Endothelial cell of umbilical vein (primary cell): ENCODE data around the gene DDX25. TPM values are rescaled to one million over a fixed set of nuclear protein-coding genes. Genes with fewer than 3 reads are reported as not detected.
"Not testable (repeated sequence)": the region's sequence is repeated elsewhere in the genome, so short reads cannot be mapped to it uniquely, and the experiment has no call there.

Source experiments
- BruUV-seq: library from RNA; stranded (reverse); fragments of 400-500 nt; replicated peaks from 2 replicates; lab custom pipeline; 2021; lab: Mats Ljungman, UMichigan
- CTCF ChIA-PET: fragments of 300-600, 350-600 bp; sonication (Branson Sonifier 250); formaldehyde crosslinking; loops from one replicate; lab custom pipeline; 2021; ENCODE audit warnings: antibody characterized with exemption, inconsistent platforms; lab: Charles Lee
- POLR2A ChIA-PET: fragments of 300-600, 350-600 bp; sonication (Branson Sonifier 250); formaldehyde crosslinking; loops from one replicate; lab custom pipeline; 2021; ENCODE audit warnings: antibody characterized with exemption, inconsistent platforms; lab: Charles Lee
- DNase-seq: peaks from one replicate; pipeline ENCODE4 v3.0.0-alpha.2; 2011; ENCODE audit warnings: low read depth, low spot score
- FAIRE-seq: peaks from 2 replicates; lab custom pipeline; 2011; peaks lifted over from hg19 to GRCh38; lab: Jason Lieb, UNC
- H2AFZ ChIP-seq: 2 replicates; pipeline ENCODE4 v1.6.0; 2012; ENCODE audit warnings: low read depth, low read length, control low read depth, inconsistent platforms
- H3K27ac ChIP-seq: 2 replicates; pipeline ENCODE4 v1.5.1; 2011; ENCODE audit warnings: low read depth, mild to moderate bottlenecking, control low read depth, low read length, moderate library complexity; ENCODE audit not compliant: insufficient read depth
- H3K27me3 ChIP-seq, 2 experiments: 2 replicates each; pipeline versions ENCODE4 v1.6.0 to v1.6.1; 2011; ENCODE audit warnings: low read length in 2 of 2, mixed read lengths in 1 of 2; ENCODE audit not compliant: control insufficient read depth in 2 of 2, insufficient read depth in 2 of 2
- H3K36me3 ChIP-seq, 2 experiments: 2 replicates in 1 of 2; 3 replicates in 1 of 2; pipeline ENCODE4 v1.5.1; 2011; ENCODE audit warnings: low read length in 2 of 2, mild to moderate bottlenecking in 1 of 2, moderate library complexity in 1 of 2; ENCODE audit not compliant: control insufficient read depth in 2 of 2, insufficient read depth in 2 of 2; ENCODE audit errors: extremely low read depth in 1 of 2
- H3K4me1 ChIP-seq: 3 replicates; pipeline ENCODE4 v1.5.1; 2011; ENCODE audit warnings: mild to moderate bottlenecking, low read length; ENCODE audit not compliant: control insufficient read depth, insufficient read depth; ENCODE audit errors: extremely low read depth
- H3K4me2 ChIP-seq: 2 replicates; pipeline ENCODE4 v1.6.1; 2011; ENCODE audit warnings: low read length, control low read depth, mixed read lengths; ENCODE audit not compliant: insufficient read depth
- H3K4me3 ChIP-seq, 3 experiments: fragments of 200-600 bp in 1 of 3; sonication (generic), shearing (Covaris generic) in 1 of 3; replicated peaks in 1 of 3; 2 replicates each; pipeline ENCODE4 v1.5.1; 2011 to 2016; ENCODE audit warnings: control low read depth in 3 of 3, low read length in 3 of 3, mild to moderate bottlenecking in 2 of 3, inconsistent platforms in 1 of 3, low read depth in 1 of 3, moderate library complexity in 1 of 3; ENCODE audit not compliant: insufficient read depth in 1 of 3
- H3K79me2 ChIP-seq: 2 replicates; pipeline ENCODE4 v1.6.0; 2012; ENCODE audit warnings: low read length, inconsistent platforms; ENCODE audit not compliant: control insufficient read depth, insufficient read depth
- H3K9ac ChIP-seq: replicated peaks from 2 replicates; pipeline ENCODE3; 2011; ENCODE audit warnings: low read length, control low read depth; ENCODE audit not compliant: insufficient read depth; ENCODE audit errors: extremely low read depth
- H3K9me1 ChIP-seq: replicated peaks from 3 replicates; pipeline ENCODE4 v1.6.0; 2011; ENCODE audit warnings: mild to moderate bottlenecking, low read length; ENCODE audit not compliant: control insufficient read depth, insufficient read depth; ENCODE audit errors: extremely low read depth
- H3K9me3 ChIP-seq: replicated peaks from 2 replicates; pipeline ENCODE4 v1.5.1; 2012; ENCODE audit warnings: low read length, inconsistent platforms; ENCODE audit not compliant: control insufficient read depth, insufficient read depth
- H4K20me1 ChIP-seq: replicated peaks from 2 replicates; pipeline ENCODE3; 2011; ENCODE audit warnings: mild to moderate bottlenecking, low read length; ENCODE audit not compliant: control insufficient read depth, insufficient read depth; ENCODE audit errors: extremely low read depth
- CTCF ChIP-seq, 2 donors: IDR thresholded peaks; 1 replicate in 1 of 2; 2 replicates in 1 of 2; pipeline ENCODE4 v1.5.1; 2011; ENCODE audit warnings: low read length in 2 of 2, mild to moderate bottlenecking in 2 of 2, moderate library complexity in 2 of 2, control low read depth in 1 of 2, inconsistent platforms in 1 of 2, low read depth in 1 of 2; ENCODE audit not compliant: insufficient read depth in 1 of 2; ENCODE audit errors: extremely low read depth in 1 of 2
- EZH2 ChIP-seq: IDR thresholded peaks from 2 replicates; pipeline ENCODE4 v1.6.1; 2012; ENCODE audit warnings: borderline replicate concordance, low read depth, mild to moderate bottlenecking, moderate library complexity, low read length, inconsistent platforms; ENCODE audit not compliant: severe bottlenecking
- FOS ChIP-seq: IDR thresholded peaks from 2 replicates; pipeline ENCODE4 v1.6.1; 2011; ENCODE audit warnings: mild to moderate bottlenecking, low read length, moderate library complexity, borderline replicate concordance; ENCODE audit not compliant: insufficient read depth
- GATA2 ChIP-seq: IDR thresholded peaks from 2 replicates; pipeline ENCODE4 v1.7.0; 2011; ENCODE audit warnings: low read depth, mild to moderate bottlenecking, moderate library complexity, mixed read lengths, low read length; ENCODE audit not compliant: insufficient read length, insufficient read depth
- JUN ChIP-seq: IDR thresholded peaks from 2 replicates; pipeline ENCODE4 v1.6.1; 2011; ENCODE audit warnings: borderline replicate concordance, low read depth; ENCODE audit not compliant: insufficient read length, insufficient read depth
- MAX ChIP-seq: IDR thresholded peaks from 2 replicates; pipeline ENCODE4 v1.6.1; 2011; ENCODE audit not compliant: insufficient read depth, insufficient read length
- MYC ChIP-seq: IDR thresholded peaks from one replicate; pipeline ENCODE4 v1.6.1; 2011; ENCODE audit warnings: mild to moderate bottlenecking, low read depth, low read length
- POLR2A ChIP-seq: IDR thresholded peaks from 2 replicates; pipeline ENCODE4 v1.6.1; 2012; ENCODE audit warnings: low read depth, mild to moderate bottlenecking, control low read depth, low read length
- POLR2AphosphoS5 ChIP-seq: IDR thresholded peaks from 2 replicates; pipeline ENCODE4 v1.6.1; 2012; ENCODE audit warnings: low read depth, mild to moderate bottlenecking, control low read depth, low read length, moderate library complexity; ENCODE audit not compliant: insufficient read depth
- dilution Hi-C: fragments of 300-500 bp; cut with MboI; formaldehyde crosslinking; loops from one replicate; pipeline ENCODE4 v1.15.0; 2019; ENCODE audit warnings: low sequenced_read_pairs; ENCODE audit not compliant: extremely low pct_ligation_motif_present
- intact Hi-C: fragments of 100-400 bp; cut with micrococcal nuclease; formaldehyde crosslinking; loops from one replicate; pipeline ENCODE4 v1.10.0; 2022
- polyA plus RNA-seq, 4 experiments: library from polyadenylated mRNA; depleted of rRNA in 3 of 4; stranded (reverse) in 3 of 4; unstranded in 1 of 4; fragments of >200 nt; gene quantifications; 2 replicates each; pipeline versions ENCODE4 v1.2.1 to v1.2.3, GENCODE V29; 2011 to 2012; ENCODE audit warnings: missing spikeins in 1 of 4
- total RNA-seq: library from RNA; stranded (reverse); gene quantifications from 2 replicates; pipeline ENCODE4 v1.2.3, GENCODE V29; 2021

DDX25 gene
- total and polyA plus RNA-seq, 2 donors (not counting 3 experiments of a cell fraction or from before 2014, with no cell fraction given), result not detected

- H4K20me1 ChIP-seq, H3K36me3 ChIP-seq, FAIRE-seq, H3K9me1 ChIP-seq, H2AFZ ChIP-seq, dilution Hi-C loops, H3K9ac ChIP-seq, DNase-seq, H3K27me3 ChIP-seq, H3K4me2 ChIP-seq, H3K27ac ChIP-seq, BruUV-seq, intact Hi-C loops, H3K4me3 ChIP-seq, H3K9me3 ChIP-seq, H3K4me1 ChIP-seq, POLR2A ChIA-PET, H3K79me2 ChIP-seq, CTCF ChIA-PET: not testable (repeated sequence)
These were observed 39.0 kb upstream of the DDX25 start for GRCh38 chr11:125865354-125865753.

GRCh38 chr11:125869521-125869920 lies 34.8 kb upstream of the DDX25 start:
- H3K9me3 ChIP-seq, result no peaks in the 10 kb centered on the region
- no peak overlapping the region for H2AFZ ChIP-seq
- no peak overlapping the region for H3K9ac ChIP-seq
- intact Hi-C loops (no loop called here), dilution Hi-C loops (no loop called here)
- no peaks in the 10 kb centered on the region for H3K36me3 ChIP-seq
- CTCF ChIA-PET, result no interaction called here
- no peaks in the 10 kb centered on the region for H3K79me2 ChIP-seq
- H3K27me3 ChIP-seq, result no peaks in the 10 kb centered on the region
- BruUV-seq, result no TSS peak
- POLR2A ChIA-PET, result no interaction called here
- TF ChIP-seq CTCF (IDR thresholded peaks at IDR 0.05; ENCODE audit: extremely low read depth in 1 of 2, insufficient read depth in 1 of 2, low read depth in 1 of 2, low read length in 2 of 2) (no peak), POLR2AphosphoS5 (no peak), EZH2 (no peak), POLR2A (no peak), MAX (no peak), MYC (no peak), JUN (no peak), FOS (no peak), GATA2 (no peak)
- no peaks in the 10 kb centered on the region for H3K4me1 ChIP-seq
- no peak overlapping the region for H3K27ac ChIP-seq
- no peak overlapping the region for H3K4me3 ChIP-seq
- FAIRE-seq (no peak), DNase-seq (no peak)
- no peak overlapping the region for H3K4me2 ChIP-seq
- no peaks in the 10 kb centered on the region for H3K9me1 ChIP-seq
- H4K20me1 ChIP-seq, result no peaks in the 10 kb centered on the region
